ENCODE measurements around the gene ADAMTS9.
A peak's percentile ranks its signal among the peaks of the same experiment; 100 is the strongest.

DNA sequence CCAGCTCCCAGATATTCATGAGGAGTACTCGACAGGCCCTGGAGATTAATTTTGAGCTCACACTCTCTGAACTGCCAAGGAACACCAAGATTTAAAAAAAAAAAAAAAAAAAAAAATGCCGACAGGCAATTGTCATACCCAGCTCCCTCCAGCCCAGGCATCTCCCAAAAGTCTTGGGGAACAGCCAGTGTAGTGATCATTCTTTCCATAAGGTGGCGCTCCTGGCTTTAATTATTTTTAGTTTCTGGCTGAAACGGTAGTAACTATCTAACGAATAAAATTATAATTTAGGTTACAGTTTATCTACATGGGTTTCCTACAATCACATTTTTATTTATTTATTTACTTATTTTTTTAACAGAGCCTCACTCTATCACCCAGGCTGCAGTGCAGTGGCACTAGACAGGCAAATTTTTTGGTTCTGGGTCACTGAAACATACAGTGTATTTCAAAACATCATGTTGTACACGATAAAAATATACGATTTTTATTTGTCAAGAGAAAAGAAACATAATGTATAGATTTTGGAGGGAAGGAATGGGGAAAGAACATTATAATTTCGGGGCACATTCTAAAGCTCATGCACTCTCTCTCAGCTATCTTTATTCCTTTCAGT lies 157.3 kb downstream of the ADAMTS9 start:
- TF ChIP-seq, protein P1, sequence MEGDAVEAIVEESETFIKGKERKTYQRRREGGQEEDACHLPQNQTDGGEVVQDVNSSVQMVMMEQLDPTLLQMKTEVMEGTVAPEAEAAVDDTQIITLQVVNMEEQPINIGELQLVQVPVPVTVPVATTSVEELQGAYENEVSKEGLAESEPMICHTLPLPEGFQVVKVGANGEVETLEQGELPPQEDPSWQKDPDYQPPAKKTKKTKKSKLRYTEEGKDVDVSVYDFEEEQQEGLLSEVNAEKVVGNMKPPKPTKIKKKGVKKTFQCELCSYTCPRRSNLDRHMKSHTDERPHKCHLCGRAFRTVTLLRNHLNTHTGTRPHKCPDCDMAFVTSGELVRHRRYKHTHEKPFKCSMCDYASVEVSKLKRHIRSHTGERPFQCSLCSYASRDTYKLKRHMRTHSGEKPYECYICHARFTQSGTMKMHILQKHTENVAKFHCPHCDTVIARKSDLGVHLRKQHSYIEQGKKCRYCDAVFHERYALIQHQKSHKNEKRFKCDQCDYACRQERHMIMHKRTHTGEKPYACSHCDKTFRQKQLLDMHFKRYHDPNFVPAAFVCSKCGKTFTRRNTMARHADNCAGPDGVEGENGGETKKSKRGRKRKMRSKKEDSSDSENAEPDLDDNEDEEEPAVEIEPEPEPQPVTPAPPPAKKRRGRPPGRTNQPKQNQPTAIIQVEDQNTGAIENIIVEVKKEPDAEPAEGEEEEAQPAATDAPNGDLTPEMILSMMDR (IDR thresholded peaks at IDR 0.05; ENCODE audit: insufficient read depth, low read length) = peak; percentile 27
- TF ChIP-seq GABPA (IDR thresholded peaks at IDR 0.05; ENCODE audit: low read depth) (no peak), POLR2AphosphoS5 (IDR thresholded peaks at IDR 0.05; ENCODE audit: low read depth) (no peak), REST (IDR thresholded peaks at IDR 0.05; ENCODE audit: insufficient replicate concordance, low read depth) (no peak), SPI1 (IDR thresholded peaks at IDR 0.05; ENCODE audit: borderline replicate concordance, low read depth) (no peak)
